ENCODE results near the gene IRGM.

Gene IRGM

DNA sequence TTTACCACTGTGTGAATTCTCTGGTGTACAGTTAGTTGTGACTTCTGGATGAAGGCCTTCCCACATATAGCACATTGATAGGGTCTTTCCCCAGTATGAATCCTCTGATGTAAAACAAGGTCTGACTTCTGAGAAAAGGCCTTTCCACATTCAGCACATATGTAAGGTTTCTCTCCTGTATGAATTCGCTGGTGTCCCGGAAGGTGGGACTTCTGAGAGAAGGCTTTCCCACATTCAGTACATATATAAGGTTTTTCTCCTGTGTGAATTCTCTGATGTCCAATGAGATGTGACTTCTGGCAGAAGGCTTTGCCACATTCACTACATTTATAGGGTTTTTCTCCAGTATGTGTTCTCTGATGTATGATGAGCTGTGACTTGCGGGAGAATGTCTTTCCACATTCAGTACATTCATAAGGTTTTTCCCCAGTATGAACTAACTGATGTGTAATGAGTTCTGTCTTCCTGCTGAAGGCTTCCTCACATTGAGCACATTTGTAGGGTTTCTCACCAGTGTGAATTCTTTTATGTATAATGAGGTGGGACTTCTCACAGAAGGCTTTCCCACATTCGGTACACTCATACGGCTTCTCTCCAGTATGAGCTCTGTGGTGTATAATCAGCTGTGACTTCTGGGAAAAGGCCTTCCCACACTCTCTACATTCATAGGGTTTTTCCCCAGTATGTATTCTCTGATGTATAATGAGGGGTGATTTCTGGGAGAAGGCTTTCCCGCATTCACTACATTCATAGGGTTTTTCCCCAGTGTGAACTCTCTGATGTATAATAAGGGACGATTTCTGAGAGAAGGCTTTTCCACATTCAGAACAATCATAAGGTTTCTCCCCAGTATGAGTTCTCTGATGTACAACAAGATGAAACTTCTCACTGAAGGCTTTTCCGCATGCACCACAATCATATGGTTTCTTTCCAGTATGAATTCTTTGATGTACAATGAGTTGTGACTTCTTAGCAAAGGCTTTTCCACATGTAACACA, 49.4 kb downstream of the IRGM start:
- DNase-seq (ENCODE audit: low spot score), result no peak

Measured in COLO829 (cell line).